ENCODE data around the gene TMED10. TPM values are rescaled to one million over a fixed set of nuclear protein-coding genes. Genes with fewer than 3 reads are reported as not detected.

Gene TMED10
- total RNA-seq: 394 TPM

DNA sequence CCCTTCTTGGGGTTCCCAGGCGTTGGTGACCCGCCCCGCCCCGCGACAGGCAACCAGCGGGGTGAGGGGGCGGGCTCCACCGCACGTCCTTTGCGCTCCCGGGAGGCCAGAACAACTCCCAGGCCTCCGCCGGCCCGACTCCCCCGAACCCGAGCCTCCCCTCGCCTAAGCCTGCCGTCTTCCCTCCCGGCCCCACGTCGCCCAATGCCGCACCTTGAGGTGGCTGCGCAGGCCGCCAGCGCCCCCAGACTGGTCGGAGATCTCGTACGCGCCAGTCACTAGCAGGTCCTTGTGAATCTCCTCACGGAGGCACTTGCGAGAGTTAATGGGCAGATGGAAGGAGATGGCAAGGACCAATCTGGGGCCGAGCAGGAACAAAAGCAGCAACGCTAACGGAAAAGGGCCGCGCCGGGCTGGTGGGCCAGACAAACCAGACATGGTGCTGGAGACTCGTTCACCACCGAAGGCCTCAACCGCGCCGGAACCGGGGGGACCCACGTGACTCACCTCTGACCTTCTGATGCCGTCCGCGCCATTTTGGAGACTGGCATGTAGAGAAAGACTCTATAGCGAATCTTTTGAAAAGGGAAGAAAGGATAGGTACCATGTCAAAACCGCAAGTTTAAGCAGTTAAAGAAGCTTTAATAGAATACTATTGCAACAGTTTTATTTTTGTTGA, at the start of gene TMED10:
Gene TMED10 (minus strand): TSS at position 471 of the 679 bp plus-strand sequence. CDS start 33 bp downstream, at position 438.
- DNase-seq (ENCODE audit: low spot score): peak; percentile 94

DNA sequence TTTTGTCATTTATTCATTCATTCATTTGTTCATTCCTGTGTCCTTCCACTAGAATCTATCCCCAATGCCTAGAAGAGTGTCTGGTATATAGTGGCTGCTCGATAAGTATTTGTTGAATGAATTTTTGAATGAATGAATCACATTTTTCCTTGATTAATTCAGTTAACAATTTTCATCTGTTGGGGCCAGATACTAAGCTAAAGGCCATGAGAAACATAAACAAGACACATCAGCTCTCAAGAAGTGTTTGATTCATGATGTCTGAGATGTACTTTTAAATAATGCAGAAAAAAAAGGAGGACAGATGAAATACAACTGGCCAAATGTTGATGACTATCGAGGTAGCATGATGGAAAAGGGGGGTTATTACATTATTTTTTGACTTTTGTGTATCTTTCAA, 48.1 kb upstream of the TMED10 start:
- DNase-seq (ENCODE audit: low spot score): no peak

DNA sequence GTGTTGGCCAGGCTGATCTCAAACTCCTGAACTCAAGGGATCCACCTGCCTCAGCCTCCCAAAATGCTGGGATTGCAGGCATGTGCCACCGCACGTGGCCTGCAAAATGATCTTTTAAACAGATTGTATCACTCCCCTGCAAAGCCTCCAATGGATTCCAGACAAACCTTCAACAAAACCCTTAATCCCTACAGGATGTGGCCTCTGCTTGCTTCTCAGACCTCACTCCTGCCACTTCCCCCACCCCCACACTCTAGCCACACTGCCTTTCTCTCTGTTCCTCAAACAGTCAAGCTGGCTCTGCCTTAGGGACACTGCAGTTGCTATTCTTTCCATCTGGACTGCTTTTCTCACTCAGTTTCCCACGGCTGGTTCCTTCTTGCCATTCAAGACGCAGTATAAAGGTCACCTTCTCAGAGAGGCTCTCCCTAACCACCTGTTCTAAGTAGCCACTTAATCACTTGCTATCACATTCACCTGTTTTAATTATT, 47.3 kb upstream of the TMED10 start:
- no peak for DNase-seq (ENCODE audit: low spot score)

DNA sequence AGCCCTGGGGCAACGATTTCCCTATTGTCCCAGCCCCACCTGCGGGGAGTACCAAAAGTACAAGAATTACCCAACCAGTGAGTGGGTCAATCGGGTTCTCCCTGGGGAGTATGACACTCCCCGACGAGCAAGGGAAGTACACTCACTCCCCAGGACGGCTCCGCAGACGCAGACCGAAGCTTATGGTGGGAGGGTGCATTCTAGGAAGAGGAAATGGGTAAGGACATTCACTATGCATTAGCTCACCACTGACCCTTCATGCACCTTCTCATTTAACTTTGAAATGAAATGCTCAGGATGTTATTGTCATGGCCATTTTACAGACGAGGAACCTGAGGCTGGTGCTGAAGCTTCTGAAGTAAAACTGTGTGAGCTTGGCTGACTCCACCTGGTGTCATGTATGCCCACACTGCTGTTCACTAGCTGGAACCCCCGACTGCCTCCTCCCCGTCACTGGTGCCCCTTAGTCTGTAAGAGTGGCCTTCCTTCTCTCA, 45.8 kb upstream of the TMED10 start:
- DNase-seq (ENCODE audit: low spot score): no peak

DNA sequence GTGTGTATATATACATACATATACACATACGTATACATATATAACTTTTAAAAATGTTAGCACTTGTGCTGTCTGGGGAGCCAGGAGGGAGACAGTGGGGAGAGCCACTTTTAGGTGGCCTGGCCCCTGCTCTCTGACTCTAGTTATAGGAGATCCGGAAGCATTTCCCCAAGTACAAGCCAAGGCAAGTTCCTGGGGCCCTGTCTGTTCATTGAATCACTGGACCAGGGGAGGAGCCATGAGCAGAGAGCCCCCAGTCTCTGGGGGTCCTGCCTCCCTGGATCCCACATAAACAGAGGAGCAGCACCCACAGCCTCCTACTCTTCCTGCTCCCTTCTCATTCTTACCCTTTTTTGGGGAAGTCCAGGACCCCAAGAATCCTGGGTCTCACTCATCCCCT, 45.4 kb upstream of the TMED10 start:
- no peak for DNase-seq (ENCODE audit: low spot score)

DNA sequence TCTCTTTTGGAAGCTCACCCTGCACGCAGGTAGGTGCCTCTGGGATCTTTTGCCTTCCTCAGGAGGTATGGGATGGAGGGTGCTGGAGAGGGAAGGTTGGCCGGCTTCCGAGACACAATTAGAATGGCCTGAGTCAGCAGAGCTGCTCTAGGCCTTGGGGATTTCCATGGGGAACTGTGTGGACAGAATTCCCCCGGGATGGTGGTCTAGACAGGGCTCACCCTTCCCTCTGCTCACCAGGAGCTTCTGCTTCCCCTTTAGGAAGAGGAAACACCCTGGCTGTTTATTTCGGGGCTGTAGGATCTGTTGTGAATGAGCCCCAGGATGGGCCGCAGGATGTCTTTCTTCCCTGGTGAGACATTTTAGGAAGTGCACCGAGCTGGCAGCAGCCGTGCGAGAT, 43.7 kb upstream of the TMED10 start:
- no peak for DNase-seq (ENCODE audit: low spot score)

DNA sequence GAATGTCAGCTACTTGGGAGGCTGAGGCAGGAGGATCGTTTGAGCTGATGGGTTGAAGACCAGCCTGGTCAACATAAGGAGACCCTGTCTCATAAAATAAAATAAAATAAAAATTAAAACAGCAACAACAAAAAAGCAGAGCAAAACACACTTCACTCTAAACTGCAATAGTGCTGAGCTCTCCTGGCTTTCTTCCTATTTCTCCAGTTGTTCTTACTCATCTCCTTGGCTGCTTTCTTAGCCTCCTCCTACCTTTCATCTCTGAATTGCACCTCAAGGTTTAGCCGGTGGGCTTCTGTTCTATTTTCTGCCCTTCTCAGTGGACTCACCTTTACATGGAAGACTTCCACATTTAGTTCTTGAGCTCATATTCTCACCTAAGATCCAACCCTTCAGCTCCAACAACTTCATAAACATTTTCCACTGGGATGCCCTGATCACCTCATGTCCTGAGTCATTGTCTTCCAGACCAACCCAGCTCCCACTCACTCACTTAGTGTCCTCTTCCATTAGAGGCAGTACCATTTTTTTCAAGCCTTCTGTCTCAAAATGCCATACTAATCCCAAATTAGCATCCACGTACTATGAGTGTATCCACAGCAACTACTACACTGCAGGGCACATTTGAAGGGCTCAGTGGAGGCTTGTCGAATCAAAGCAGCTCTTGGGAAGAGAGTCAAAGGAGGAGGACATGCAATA, 41.2 kb upstream of the TMED10 start:
- DNase-seq (ENCODE audit: low spot score): no peak

DNA sequence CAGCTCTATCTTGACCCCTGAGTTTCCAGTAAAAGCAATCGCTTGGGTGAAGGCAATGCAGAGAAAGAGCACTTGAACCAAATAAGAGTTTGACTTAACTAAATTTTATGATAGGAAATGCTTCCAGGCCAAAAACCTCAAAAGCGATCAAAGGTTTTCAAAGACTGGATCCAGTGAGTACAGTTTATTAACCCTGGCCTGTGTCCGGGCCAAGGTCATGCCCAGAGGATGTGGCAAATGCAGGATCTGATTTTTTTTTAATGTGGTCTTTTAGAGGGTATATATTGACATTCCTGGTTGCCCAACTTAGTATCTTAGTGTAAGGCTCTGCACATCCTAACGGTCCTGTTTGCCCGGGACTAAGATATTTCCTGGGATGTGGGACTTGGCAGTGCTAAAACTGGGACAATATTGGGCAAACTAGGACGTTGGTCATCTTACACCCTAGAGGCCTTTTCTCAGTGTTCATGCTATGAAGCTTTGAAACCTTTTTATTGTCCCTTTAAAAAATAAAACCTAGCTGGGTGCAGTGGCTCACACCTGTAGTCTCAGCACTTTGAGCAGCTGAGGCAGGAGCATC, 40.1 kb upstream of the TMED10 start:
- DNase-seq (ENCODE audit: low spot score): no peak

DNA sequence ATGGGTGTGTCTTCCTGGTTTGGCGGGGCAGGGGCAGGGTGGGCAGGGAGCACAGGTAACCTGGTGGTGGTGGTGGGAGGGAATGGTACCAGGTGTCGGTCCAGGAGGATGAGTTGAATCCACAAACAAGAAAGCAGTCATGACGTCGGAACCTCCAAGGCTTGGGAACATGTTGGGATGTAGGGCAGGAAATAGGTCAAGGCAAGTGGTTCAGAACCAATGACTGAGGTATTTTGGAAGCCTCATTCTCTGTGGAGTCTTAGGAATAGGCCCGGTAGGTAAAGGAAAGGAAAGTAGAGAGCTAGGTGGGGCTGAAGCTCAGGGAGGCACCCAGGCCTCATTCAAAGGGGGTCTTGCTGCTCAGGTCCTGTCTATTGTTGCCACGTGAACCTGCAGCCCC, 39.1 kb upstream of the TMED10 start:
- DNase-seq (ENCODE audit: low spot score): no peak

DNA sequence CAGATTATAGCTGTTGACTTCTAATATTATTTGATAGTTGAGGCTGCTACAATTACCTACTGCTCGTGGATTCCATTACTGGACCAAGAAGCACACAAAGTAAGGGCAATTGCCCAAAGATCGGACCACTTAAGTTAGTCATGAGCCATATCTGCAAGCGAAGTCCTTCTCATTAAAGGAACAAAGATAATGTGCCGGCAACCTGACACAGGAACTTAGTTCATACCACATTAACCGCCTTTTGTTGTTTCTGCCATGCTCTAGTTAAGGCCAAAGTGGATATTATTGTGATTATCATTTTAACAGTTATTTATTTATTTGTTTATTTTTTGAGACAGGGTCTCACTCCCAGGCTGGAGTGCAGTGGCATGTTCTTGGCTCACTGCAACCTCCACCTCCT, 38.1 kb upstream of the TMED10 start:
- DNase-seq (ENCODE audit: low spot score): no peak

DNA sequence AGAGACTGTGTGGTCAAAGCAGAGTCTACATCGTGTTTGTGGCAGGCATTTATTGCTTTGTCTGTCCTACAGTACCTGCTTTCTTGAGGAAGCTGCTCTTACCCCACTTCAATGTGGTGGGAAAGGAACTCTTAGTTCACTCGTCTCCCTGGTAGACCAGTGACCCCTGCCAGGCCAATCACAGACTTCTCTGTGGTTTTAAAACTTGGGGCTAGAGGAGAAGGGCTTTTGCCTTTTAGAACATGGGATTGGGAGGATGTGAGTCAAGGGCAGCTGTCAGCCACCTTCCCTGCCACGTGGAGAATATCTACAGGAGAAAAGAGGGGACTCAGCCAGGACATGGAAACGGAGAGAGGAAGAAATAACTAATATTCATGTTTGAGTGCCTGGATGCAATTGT, 36.8 kb upstream of the TMED10 start:
- DNase-seq (ENCODE audit: low spot score): no peak

DNA sequence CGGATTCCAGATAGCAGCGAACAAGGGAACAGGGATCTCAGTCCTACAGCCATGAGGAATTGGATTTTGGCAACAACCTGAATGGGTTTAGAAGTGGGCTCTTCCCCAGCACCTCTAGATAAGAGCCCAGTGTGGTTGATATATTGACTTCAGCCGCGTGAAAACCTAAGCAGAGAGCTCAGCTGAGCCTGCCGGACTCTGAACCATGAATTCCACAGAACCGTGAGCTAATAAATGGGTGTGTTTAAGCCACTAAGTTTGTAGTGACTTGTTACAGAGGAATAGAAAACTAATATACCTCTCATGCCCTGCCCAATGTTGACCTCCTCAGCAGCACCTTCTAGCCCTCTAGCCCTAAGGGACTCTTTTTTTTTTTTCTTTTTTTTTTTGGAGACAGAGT, 32.4 kb upstream of the TMED10 start:
- DNase-seq (ENCODE audit: low spot score): no peak

DNA sequence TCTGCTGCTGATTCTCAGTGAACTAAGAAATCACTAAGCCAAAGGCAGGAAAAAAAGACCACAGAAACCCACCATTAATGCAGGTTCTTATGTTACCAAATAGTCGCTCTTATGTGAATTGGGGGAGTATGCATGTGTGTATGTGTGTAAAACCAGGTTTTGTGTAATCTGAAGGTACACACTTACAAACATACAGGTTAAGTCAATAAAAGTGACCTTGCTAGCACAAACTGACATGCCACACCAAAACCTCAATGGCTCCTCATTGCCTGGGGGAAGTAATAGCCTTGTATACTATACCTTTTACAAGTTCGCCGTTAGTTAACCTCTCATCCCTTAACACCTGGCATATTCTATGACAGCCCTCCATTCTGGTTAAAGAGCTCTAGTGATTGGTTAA, 29.8 kb upstream of the TMED10 start:
- no peak for DNase-seq (ENCODE audit: low spot score)

DNA sequence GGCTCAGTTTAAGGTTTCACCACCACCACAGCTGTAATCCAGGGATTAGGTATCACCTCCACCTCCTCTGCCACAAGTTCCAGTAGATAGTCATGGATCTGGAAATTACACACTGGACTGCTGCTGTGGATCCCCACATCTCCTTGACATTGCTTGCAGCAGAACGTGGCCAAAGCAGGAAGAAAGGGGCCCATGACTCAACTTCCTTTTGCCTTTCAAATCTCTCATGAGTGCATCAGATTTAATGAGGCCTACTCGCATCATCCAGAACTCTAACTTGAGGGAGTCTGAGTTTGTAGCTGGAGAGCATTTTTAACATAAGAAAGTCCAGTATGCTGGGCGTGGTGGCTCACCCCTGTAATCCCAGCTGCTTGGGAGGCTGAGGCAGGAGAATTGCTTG, 29.2 kb upstream of the TMED10 start:
- DNase-seq (ENCODE audit: low spot score): no peak

DNA sequence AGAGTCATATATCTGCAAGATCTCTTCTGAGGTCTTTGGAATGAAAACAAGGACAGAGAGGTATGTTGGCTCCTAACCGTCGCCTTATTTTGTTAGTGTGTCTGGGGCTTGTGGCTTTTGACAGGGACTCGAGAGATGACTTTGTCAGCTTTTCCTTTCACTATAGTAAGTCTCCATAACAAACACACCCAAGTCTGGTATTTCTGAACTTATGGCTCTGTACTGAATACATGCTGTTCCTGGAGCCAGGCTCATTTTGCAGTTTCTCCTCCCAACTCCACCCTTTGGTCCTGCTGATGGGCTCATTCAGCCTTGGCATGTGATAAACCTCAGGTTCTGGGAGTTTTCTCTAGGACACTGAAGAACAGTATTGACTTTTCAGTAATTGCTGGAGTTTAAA, 27.7 kb upstream of the TMED10 start:
- DNase-seq (ENCODE audit: low spot score): no peak

DNA sequence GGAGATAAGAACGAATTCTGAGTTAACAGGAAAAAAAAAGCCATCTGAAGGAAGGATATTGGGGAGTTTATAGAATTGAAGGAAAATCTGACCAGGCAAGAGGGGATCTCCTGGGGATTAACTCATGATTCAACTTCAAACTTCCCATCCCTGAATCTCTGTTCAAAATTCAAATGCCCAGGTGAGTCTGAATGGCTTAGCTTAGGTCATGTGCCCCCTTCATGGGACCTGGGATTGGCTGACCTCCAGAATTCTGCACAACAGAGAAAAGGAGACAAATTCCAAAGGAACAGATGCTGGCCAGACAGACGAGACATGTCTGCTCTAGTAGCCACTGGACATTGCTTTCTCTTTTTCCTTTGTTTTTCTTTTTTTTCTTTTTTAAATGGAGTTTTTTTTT, 26.2 kb upstream of the TMED10 start:
- no peak for DNase-seq (ENCODE audit: low spot score)

DNA sequence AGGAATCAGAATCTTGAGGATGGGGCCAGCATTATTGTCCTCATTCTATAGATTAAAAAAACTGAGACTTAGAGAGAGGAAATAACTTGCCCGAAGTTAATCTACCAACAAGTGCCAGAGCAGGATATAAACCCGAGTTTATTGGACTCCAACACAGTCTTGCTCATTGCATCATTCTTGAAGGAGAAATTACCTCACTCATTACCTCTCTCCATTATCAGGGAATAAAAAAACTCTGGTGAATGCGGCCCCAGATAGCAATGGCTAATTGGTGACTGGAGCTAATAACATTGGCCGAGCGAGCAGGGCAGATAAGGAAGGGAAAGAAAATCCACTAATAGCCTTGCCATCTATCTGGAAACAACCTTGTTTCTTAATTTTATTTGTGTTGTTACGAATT, 24.7 kb upstream of the TMED10 start:
- no peak for DNase-seq (ENCODE audit: low spot score)

DNA sequence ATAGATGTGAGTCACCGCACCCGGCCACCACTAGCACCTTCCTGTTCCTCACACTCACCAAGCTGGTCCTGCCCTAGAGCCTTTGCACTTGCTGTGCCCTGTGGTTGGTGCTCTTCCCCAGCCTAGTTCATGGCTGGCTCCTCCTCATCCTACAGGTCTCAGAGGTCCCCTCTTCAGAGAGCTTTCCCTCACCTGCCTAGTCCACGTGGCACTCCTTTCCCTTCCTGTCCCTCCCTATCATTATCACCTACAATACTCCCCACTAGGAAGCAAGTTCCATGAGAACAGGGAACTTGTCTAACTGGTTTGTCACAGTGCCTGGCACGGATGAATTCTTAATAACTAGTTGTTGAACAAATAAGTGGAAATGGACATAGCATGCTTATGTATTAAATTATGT, 24.0 kb upstream of the TMED10 start:
- peak; percentile 76 for DNase-seq (ENCODE audit: low spot score)

DNA sequence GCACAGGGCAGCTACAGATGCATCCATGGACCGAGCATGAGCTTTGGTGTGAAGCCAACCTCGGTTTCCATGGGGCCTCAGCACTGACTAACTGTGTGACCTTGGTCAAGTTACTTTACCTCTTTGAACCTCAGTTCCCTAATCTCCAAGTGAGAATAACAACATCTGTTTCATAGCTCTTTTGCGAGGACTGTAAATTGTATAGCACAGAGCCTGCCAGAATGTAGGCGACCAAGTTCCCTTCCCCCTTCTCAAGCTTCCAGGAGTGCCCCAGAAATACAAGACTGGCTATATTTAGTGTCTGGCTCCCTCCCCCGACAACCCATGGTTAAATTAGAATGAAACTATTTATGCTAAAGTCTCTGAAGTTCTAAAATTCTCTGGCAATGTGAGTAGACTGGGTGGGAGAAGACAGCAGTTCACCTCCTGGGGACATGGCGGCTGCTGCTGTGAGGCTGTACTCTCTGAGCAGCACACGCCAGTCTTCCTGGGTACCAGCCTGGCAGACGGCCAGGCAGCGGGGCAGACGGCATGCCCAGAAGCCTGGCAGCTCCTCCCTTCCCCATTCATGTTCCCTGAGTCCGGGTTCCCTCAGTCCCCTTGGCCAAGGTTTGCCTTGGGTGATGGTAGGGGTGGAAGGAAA, 22.0 kb upstream of the TMED10 start:
- DNase-seq (ENCODE audit: low spot score): no peak

DNA sequence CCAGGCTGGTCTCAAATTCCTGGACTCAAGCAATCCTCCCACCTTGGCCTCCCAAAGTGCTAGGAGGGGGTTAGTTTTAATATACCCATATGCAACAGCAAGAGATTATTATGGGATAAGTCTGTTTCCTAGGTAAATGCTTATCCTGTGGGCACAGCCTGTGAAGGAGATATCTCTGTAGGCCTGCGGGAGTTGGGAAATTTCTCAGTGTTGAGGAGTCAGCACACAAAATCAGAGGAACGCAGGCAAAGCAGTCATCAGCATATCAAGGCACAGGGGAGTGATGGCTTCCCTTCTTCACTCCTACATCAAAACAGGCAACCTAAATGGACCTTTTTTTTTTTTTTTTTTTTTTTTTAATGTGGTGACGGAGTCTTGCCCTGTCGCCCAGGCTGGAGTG, 20.9 kb upstream of the TMED10 start:
- no peak for DNase-seq (ENCODE audit: low spot score)

DNA sequence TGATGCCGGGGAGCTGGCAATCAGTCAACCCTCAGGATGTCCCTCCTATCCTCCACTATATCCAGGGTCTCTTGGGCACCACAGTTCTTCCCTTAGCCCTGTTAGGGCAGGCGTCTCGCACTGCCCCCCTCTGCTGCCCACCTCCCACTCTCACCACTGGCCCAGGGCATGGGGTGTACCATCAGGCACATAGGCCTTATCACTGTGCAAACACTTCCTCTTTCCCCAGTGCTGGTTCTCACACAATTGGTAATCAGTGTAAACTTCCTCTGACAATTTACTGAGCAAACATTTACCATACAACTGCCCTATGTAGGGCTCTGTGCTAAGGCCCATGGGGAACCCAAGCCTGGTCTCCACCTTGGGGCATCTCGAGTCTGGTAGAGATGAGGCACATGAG, 20.1 kb upstream of the TMED10 start:
- no peak for DNase-seq (ENCODE audit: low spot score)

DNA sequence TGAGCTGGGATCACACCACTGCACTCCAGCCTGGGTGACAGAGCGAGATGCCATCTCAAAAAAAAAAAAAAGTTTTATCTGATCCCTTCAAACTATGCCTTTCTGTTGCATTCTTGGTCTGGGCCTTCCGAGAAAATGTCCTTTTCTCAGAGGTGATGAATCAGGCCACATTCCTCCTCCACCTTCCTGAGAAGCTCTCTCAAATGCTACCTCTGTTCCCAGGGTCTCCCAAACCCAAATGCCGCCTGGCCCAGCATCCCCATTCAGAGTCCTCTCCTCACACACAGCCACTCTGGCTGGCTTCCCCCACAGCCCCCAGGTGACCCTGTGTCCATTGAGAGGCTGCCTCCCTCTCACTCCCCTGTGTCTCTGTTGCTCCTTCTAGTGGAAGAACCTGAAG, 19.7 kb upstream of the TMED10 start:
- DNase-seq (ENCODE audit: low spot score): no peak

DNA sequence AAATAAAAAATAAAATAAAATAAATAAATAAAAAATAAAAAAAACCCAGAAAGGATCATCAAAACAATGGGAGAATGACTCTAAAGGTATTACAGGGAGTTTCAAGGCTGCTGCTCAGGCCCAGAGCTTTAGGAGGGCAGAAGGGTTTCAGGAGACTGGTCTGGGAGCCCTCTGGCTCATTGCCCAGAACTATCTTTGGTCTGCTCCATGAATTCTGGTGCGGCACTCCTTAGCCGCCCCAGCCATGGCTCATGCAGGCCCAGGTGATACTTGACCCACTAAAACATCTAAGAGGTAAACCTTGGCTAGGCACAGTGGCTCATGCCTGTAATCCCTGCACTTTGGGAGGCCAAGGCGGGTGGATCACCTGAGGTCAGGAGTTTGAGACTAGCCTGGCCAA, 14.7 kb upstream of the TMED10 start:
- DNase-seq (ENCODE audit: low spot score): no peak

All from ureter (tissue), 1 donor.